HepG2 (cell line): ENCODE data around the gene ACSM2B. TPM values are rescaled to one million over a fixed set of nuclear protein-coding genes. Genes with fewer than 3 reads are reported as not detected.

Experiments
- ATAC-seq: fragments of 200-7000 bp; cut with Tn5 transposase; 3 replicates; pipeline ENCODE4 v1.9.1; 2020; ENCODE audit warnings: mild to moderate bottlenecking, moderate library complexity
- BruUV-seq: library from RNA; stranded (reverse); fragments of 400-500 nt; replicated peaks from 2 replicates; lab custom pipeline; 2021; lab: Mats Ljungman, UMichigan
- CTCF ChIA-PET: fragments of 300-600 bp; formaldehyde crosslinking; extraction: SDS; loops from one replicate; lab custom pipeline; 2021; ENCODE audit warnings: low total read pairs, inconsistent platforms, low intra/inter-chr PET ratio; lab: Yijun Ruan, JAX
- POLR2A ChIA-PET: fragments of 350-600 bp; sonication (Branson Sonifier 250); formaldehyde crosslinking; loops from one replicate; lab custom pipeline; 2020; ENCODE audit warnings: antibody characterized with exemption, inconsistent platforms; lab: Yijun Ruan, JAX
- DNase-seq: peaks from one replicate; pipeline ENCODE4 v3.0.0-alpha.2; 2015; ENCODE audit warnings: low spot score
- FAIRE-seq: peaks from 3 replicates; lab custom pipeline; 2011; peaks lifted over from hg19 to GRCh38; lab: Jason Lieb, UNC
- H2AFZ ChIP-seq: one replicate; pipeline ENCODE4 v1.6.1; 2011; ENCODE audit warnings: low read length, inconsistent platforms
- H3K27ac ChIP-seq: fragments of 300-600 bp; 3 replicates; pipeline ENCODE4 v1.8.0; 2011; ENCODE audit warnings: mixed run types, mild to moderate bottlenecking, mixed read lengths, low read length, inconsistent platforms; ENCODE audit not compliant: insufficient read depth; ENCODE audit errors: extremely low read length
- H3K27me3 ChIP-seq, 2 experiments: fragments of 200-600 bp in 1 of 2; 2 replicates in 1 of 2; 3 replicates in 1 of 2; pipeline versions ENCODE4 v1.6.0 to v1.8.0; 2011; ENCODE audit warnings: low read length in 2 of 2, mild to moderate bottlenecking in 2 of 2, moderate library complexity in 2 of 2, inconsistent platforms in 1 of 2; ENCODE audit not compliant: insufficient read depth in 2 of 2, control insufficient read depth in 1 of 2
- H3K36me3 ChIP-seq, 2 experiments: fragments of 200-600 bp in 1 of 2; replicated peaks in 1 of 2; 2 replicates in 1 of 2; 3 replicates in 1 of 2; pipeline versions ENCODE4 v1.5.1 to v1.8.0; 2011; ENCODE audit warnings: low read length in 2 of 2, inconsistent platforms in 1 of 2; ENCODE audit not compliant: insufficient read depth in 2 of 2, control insufficient read depth in 1 of 2
- H3K4me1 ChIP-seq: 2 replicates; pipeline ENCODE4 v1.5.1; 2012; ENCODE audit warnings: low read length, inconsistent platforms; ENCODE audit not compliant: insufficient read depth
- H3K4me2 ChIP-seq: 2 replicates; pipeline ENCODE4 v1.6.0; 2011; ENCODE audit warnings: low read depth, low read length, inconsistent platforms
- H3K4me3 ChIP-seq, 3 experiments: fragments of 200-600 bp in 1 of 3; sonication (generic), shearing (Covaris generic) in 1 of 3; replicated peaks in 1 of 3; 2 replicates each; pipeline ENCODE4 v1.5.1; 2011 to 2016; ENCODE audit warnings: low read length in 3 of 3, inconsistent platforms in 2 of 3, low read depth in 2 of 3, mild to moderate bottlenecking in 2 of 3, control low read depth in 1 of 3, mixed read lengths in 1 of 3; ENCODE audit not compliant: insufficient read depth in 1 of 3
- H3K79me2 ChIP-seq: one replicate; pipeline ENCODE4 v1.6.1; 2011; ENCODE audit warnings: low read length, inconsistent platforms; ENCODE audit not compliant: insufficient read depth
- H3K9ac ChIP-seq: 2 replicates; pipeline ENCODE4 v1.6.0; 2011; ENCODE audit warnings: mild to moderate bottlenecking, low read depth, low read length, inconsistent platforms; ENCODE audit not compliant: insufficient read depth
- H3K9me3 ChIP-seq: 2 replicates; pipeline ENCODE4 v1.5.1; 2012; ENCODE audit warnings: mild to moderate bottlenecking, low read length
- H4K20me1 ChIP-seq: 2 replicates; pipeline ENCODE4 v1.6.0; 2011; ENCODE audit warnings: inconsistent platforms, mild to moderate bottlenecking, low read length, moderate library complexity; ENCODE audit not compliant: insufficient read depth
- RXRA ChIP-seq: sonication (generic); formaldehyde crosslinking; IDR thresholded peaks from 2 replicates; pipeline ENCODE4 v1.5.1; 2020; ENCODE audit warnings: missing genetic modification reagents
- ZBTB38 ChIP-seq: sonication (generic); formaldehyde crosslinking; IDR thresholded peaks from 2 replicates; pipeline ENCODE4 v1.5.1; 2020; ENCODE audit warnings: mild to moderate bottlenecking, missing genetic modification reagents
- ZNF350 ChIP-seq: sonication (generic); formaldehyde crosslinking; IDR thresholded peaks from 2 replicates; pipeline ENCODE4 v1.4.0; 2020; ENCODE audit warnings: mild to moderate bottlenecking, low read depth, missing genetic modification reagents, borderline replicate concordance
- ZNF407 ChIP-seq: sonication (generic); formaldehyde crosslinking; IDR thresholded peaks from one replicate; pipeline ENCODE4 v1.5.1; 2020; ENCODE audit warnings: mild to moderate bottlenecking, missing genetic modification reagents; ENCODE audit errors: not compliant biosample characterization
- ZNF737 ChIP-seq: sonication (generic); formaldehyde crosslinking; IDR thresholded peaks from 2 replicates; pipeline ENCODE4 v1.5.0; 2020; ENCODE audit warnings: missing genetic modification reagents, mild to moderate bottlenecking, borderline replicate concordance
- ZNF747 ChIP-seq: sonication (generic); formaldehyde crosslinking; IDR thresholded peaks from 2 replicates; pipeline ENCODE4 v1.8.1; 2023; ENCODE audit warnings: missing genetic modification reagents, mild to moderate bottlenecking, borderline replicate concordance
- WGBS: methylation state at CpG from one replicate; pipeline ENCODE4 v1.1.6; 2017; ENCODE audit warnings: low lambda C conversion rate; 5-methylcytosine and 5-hydroxymethylcytosine counted together
- in situ Hi-C: cut with HindIII; loops from 2 replicates; pipeline ENCODE4 v1.10.0; 2017; ENCODE audit warnings: low pct_unique_long_range_greater_than_20kb; ENCODE audit not compliant: extremely low pct_ligation_motif_present
- intact Hi-C: fragments of 100-400 bp; cut with micrococcal nuclease; formaldehyde crosslinking; loops from one replicate; pipeline ENCODE4 v1.10.0; 2022; ENCODE audit not compliant: unreplicated experiment
- polyA plus RNA-seq, 8 experiments: library from polyadenylated mRNA; depleted of rRNA in 3 of 8; stranded (reverse) in 7 of 8; unstranded in 1 of 8; fragments of >200 nt; fragmentation: Illumina TruSeq in 4 of 8; extraction: Trizol in 4 of 8; gene quantifications; 2 replicates each; pipeline versions ENCODE4 v1.2.1 to v1.2.3, GENCODE V29; 2011 to 2016; ENCODE audit warnings: low read depth in 4 of 8, missing spikeins in 1 of 8, mixed read lengths in 1 of 8; ENCODE audit not compliant: insufficient read depth in 1 of 8
- total RNA-seq, 5 experiments: library from RNA; depleted of rRNA; stranded (reverse); fragments of >200 nt; fragmentation: Illumina TruSeq; extraction: Trizol; gene quantifications; 2 replicates each; pipeline ENCODE4 v1.2.3, GENCODE V29; 2016; ENCODE audit warnings: low read depth in 1 of 5
- TF ChIP-seq, protein P1 (sequence below): sonication (generic); formaldehyde crosslinking; IDR thresholded peaks from 2 replicates; pipeline ENCODE4 v1.5.1; 2020; ENCODE audit warnings: mild to moderate bottlenecking, missing genetic modification reagents, moderate library complexity
- TF ChIP-seq, protein P2 (sequence below): sonication (generic); formaldehyde crosslinking; IDR thresholded peaks from 2 replicates; pipeline ENCODE4 v1.5.0; 2020; ENCODE audit warnings: mild to moderate bottlenecking, missing genetic modification reagents, borderline replicate concordance

The ACSM2B gene
- total and polyA plus RNA-seq, 2 of the 13 experiments (the other 11 are each of a cell fraction or from before 2014, with no cell fraction given): 22.9 to 34.0 TPM

- Histone ChIP-seq H3K27ac (no peak overlapping the region), H3K36me3 (no peaks in the 10 kb centered on the region), H3K4me2 (peak overlapping the region; percentile 2; the same call in 1 of the 2 replicates), H3K27me3 (peaks cover 0 to 14% of the 10 kb centered on the region in 2 experiments; a peak in 3 of 5 replicates), H3K4me3 (no peak overlapping the region; a peak in 1 of 6 replicates), H3K9me3 (no peaks in the 10 kb centered on the region), H2AFZ (no peak overlapping the region), H3K9ac (no peak overlapping the region; the same call in 1 of the 2 replicates), H3K79me2 (no peaks in the 10 kb centered on the region), H4K20me1 (no peaks in the 10 kb centered on the region), H3K4me1 (peaks cover 72% of the 10 kb centered on the region)
- peak; percentile 5; the same call in 1 of the 3 replicates for ATAC-seq
- CTCF ChIA-PET: no interaction called here
- WGBS: 67% methylated on average over 3 of the region's 3 CpGs
- POLR2A ChIA-PET: interaction anchor here (0.5 to 1.8 kb wide), 6 partner anchors 15 to 1608 kb away, joined by 3 to 5 read pairs (median 3); partner anchors contain the start of genes THUMPD1 and VPS35L
- intact Hi-C loops (loop anchor here (5.0 kb wide), 1 partner anchor 227 kb away; no protein-coding TSS in a partner anchor), in situ Hi-C loops (no loop called here)
- no peak for DNase-seq
- FAIRE-seq: no peak
- no TSS peak for BruUV-seq
- TF ChIP-seq, protein P1, sequence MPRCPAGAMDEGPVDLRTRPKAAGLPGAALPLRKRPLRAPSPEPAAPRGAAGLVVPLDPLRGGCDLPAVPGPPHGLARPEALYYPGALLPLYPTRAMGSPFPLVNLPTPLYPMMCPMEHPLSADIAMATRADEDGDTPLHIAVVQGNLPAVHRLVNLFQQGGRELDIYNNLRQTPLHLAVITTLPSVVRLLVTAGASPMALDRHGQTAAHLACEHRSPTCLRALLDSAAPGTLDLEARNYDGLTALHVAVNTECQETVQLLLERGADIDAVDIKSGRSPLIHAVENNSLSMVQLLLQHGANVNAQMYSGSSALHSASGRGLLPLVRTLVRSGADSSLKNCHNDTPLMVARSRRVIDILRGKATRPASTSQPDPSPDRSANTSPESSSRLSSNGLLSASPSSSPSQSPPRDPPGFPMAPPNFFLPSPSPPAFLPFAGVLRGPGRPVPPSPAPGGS (CRISPR knock-in tag): peak; percentile 85; the same call in 1 of the 2 replicates
- peak; percentile 76; the same call in 1 of the 2 replicates for TF ChIP-seq ZNF737 (CRISPR knock-in tag)
- peak; percentile 34; the same call in 1 of the 2 replicates for TF ChIP-seq ZBTB38 (CRISPR knock-in tag)
- TF ChIP-seq ZNF747 (CRISPR knock-in tag): 0 out of 2 replicates have a peak, but pooled peaks have one; percentile 56
- 0 out of 2 replicates have a peak, but pooled peaks have one; percentile 28 for TF ChIP-seq ZNF350 (CRISPR knock-in tag)
- TF ChIP-seq RXRA (CRISPR knock-in tag): no peak
- TF ChIP-seq, protein P2, sequence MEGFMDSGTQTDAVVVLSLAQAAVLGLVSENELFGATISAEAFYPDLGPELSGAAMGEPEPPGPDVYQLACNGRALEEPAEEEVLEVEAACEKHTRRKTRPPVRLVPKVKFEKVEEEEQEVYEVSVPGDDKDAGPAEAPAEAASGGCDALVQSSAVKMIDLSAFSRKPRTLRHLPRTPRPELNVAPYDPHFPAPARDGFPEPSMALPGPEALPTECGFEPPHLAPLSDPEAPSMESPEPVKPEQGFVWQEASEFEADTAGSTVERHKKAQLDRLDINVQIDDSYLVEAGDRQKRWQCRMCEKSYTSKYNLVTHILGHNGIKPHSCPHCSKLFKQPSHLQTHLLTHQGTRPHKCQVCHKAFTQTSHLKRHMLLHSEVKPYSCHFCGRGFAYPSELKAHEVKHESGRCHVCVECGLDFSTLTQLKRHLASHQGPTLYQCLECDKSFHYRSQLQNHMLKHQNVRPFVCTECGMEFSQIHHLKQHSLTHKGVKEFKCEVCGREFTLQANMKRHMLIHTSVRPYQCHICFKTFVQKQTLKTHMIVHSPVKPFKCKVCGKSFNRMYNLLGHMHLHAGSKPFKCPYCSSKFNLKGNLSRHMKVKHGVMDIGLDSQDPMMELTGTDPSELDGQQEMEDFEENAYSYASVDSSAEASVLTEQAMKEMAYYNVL (CRISPR knock-in tag): 0 out of 2 replicates have a peak, but pooled peaks have one; percentile 4
- TF ChIP-seq ZNF407: peak; percentile 76
Observed at GRCh38 chr16:20614186-20615141, 38.3 kb upstream of the ACSM2B start.
